Type B pancreatic cell (in vitro differentiated cells): ENCODE results near the gene KCNIP3. TPM values are rescaled to one million over a fixed set of nuclear protein-coding genes. Genes with fewer than 3 reads are reported as not detected.

Experiments
- DNase-seq: peaks from one replicate; pipeline ENCODE4 v3.0.0; 2021; ENCODE audit warnings: mixed read lengths; ENCODE audit not compliant: unreplicated experiment; ENCODE audit errors: extremely low spot score
- H3K27ac Mint-ChIP-seq: 2 replicates; pipeline ENCODE4 v1.8.0; 2021; ENCODE audit warnings: mild to moderate bottlenecking, mixed read lengths
- H3K27me3 Mint-ChIP-seq: 2 replicates; pipeline ENCODE4 v1.8.0; 2021; ENCODE audit warnings: mixed read lengths
- H3K36me3 Mint-ChIP-seq: 2 replicates; pipeline ENCODE4 v1.8.0; 2021; ENCODE audit warnings: mixed read lengths
- H3K4me1 Mint-ChIP-seq: one replicate; pipeline ENCODE4 v1.8.0; 2021; ENCODE audit warnings: mixed read lengths; ENCODE audit not compliant: unreplicated experiment
- H3K4me3 Mint-ChIP-seq: 2 replicates; pipeline ENCODE4 v1.8.0; 2021; ENCODE audit warnings: mild to moderate bottlenecking, mixed read lengths
- H3K9me3 Mint-ChIP-seq: 2 replicates; pipeline ENCODE4 v1.8.0; 2021; ENCODE audit warnings: mixed read lengths
- CTCF ChIP-seq: fragments of 200-600 bp; sonication (generic); conservative IDR thresholded peaks from 2 replicates; pipeline ENCODE4 v1.5.0; 2021; ENCODE audit warnings: antibody characterized with exemption, mild to moderate bottlenecking
- total RNA-seq: library from RNA; stranded (reverse); gene quantifications from 2 replicates; pipeline ENCODE4 v1.2.1, GENCODE V29; 2021; ENCODE audit warnings: low replicate concordance

The KCNIP3 gene
- total RNA-seq, 1 donor from 2014 or later = 5.3 TPM

- no peak overlapping the region for H3K27ac Mint-ChIP-seq
- no peak overlapping the region for H3K4me3 Mint-ChIP-seq
- H3K9me3 Mint-ChIP-seq = no peaks in the 10 kb centered on the region
- H3K27me3 Mint-ChIP-seq = no peaks in the 10 kb centered on the region
- no peak for TF ChIP-seq CTCF
- H3K36me3 Mint-ChIP-seq = no peaks in the 10 kb centered on the region
- no peaks in the 10 kb centered on the region for H3K4me1 Mint-ChIP-seq
- no peak for DNase-seq
Measured at GRCh38 chr2:95281071-95281470, 16.1 kb upstream of the KCNIP3 start.

- Mint-ChIP-seq H3K4me3 (no peak overlapping the region), H3K27ac (no peak overlapping the region), H3K27me3 (no peaks in the 10 kb centered on the region), H3K4me1 (no peaks in the 10 kb centered on the region), H3K36me3 (no peaks in the 10 kb centered on the region), H3K9me3 (no peaks in the 10 kb centered on the region)
- TF ChIP-seq CTCF = no peak
- no peak for DNase-seq
Measured at GRCh38 chr2:95281786-95282185, 15.4 kb upstream of the KCNIP3 start.

GRCh38 chr2:95282458-95282857 is 14.7 kb upstream of the KCNIP3 start:
- H3K27ac Mint-ChIP-seq = peak overlapping the region; percentile 18

GRCh38 chr2:95283562-95283961 is 13.6 kb upstream of the KCNIP3 start:
- no peak for DNase-seq
- no peaks in the 10 kb centered on the region for H3K27me3 Mint-ChIP-seq
- no peaks in the 10 kb centered on the region for H3K4me1 Mint-ChIP-seq
- no peak overlapping the region for H3K27ac Mint-ChIP-seq
- no peak overlapping the region for H3K4me3 Mint-ChIP-seq
- no peaks in the 10 kb centered on the region for H3K9me3 Mint-ChIP-seq
- TF ChIP-seq CTCF = no peak
- no peaks in the 10 kb centered on the region for H3K36me3 Mint-ChIP-seq

More at GRCh38 chr2:95282458-95282857, 14.7 kb upstream of the KCNIP3 start:
- Mint-ChIP-seq H3K27me3 (no peaks in the 10 kb centered on the region), H3K9me3 (no peaks in the 10 kb centered on the region), H3K36me3 (no peaks in the 10 kb centered on the region), H3K4me3 (no peak overlapping the region), H3K4me1 (no peaks in the 10 kb centered on the region)
- DNase-seq = no peak
- TF ChIP-seq CTCF = no peak

GRCh38 chr2:95284886-95285541 is 12.1 kb upstream of the KCNIP3 start:
- Mint-ChIP-seq H3K27ac (no peak overlapping the region), H3K27me3 (no peaks in the 10 kb centered on the region), H3K4me1 (no peaks in the 10 kb centered on the region), H3K4me3 (no peak overlapping the region), H3K36me3 (peaks cover under 1% of the 10 kb centered on the region), H3K9me3 (peaks cover 1% of the 10 kb centered on the region)
- no peak for TF ChIP-seq CTCF
- no peak for DNase-seq
